RWPE2 (cell line): ENCODE results near the gene RPS8.
A peak's percentile ranks its signal among the peaks of the same experiment; 100 is the strongest.

Source experiments
- ATAC-seq: fragments of 200-7000 bp; cut with Tn5 transposase; 3 replicates; pipeline ENCODE4 v1.9.1; 2021; ENCODE audit warnings: low read depth
- DNase-seq: peaks from one replicate; pipeline ENCODE4 v3.0.0-alpha.2; 2020; ENCODE audit warnings: low spot score
- H3K27ac ChIP-seq: fragments of 450-650 bp; 2 replicates; pipeline ENCODE4 v1.5.1; 2017; ENCODE audit warnings: mild to moderate bottlenecking; ENCODE audit not compliant: poor library complexity, severe bottlenecking
- H3K27me3 ChIP-seq: fragments of 250-450 bp; sonication (Bioruptor Pico); 2 replicates; pipeline ENCODE4 v1.5.1; 2021; ENCODE audit warnings: mild to moderate bottlenecking, moderate library complexity; ENCODE audit not compliant: insufficient read depth, poor library complexity, severe bottlenecking
- H3K36me3 ChIP-seq: fragments of 250-450 bp; sonication (Bioruptor Pico); 2 replicates; pipeline ENCODE4 v1.5.1; 2020; ENCODE audit warnings: low read depth, mild to moderate bottlenecking, moderate library complexity
- H3K4me1 ChIP-seq: fragments of 250-450 bp; sonication (Bioruptor Pico); 2 replicates; pipeline ENCODE4 v1.5.1; 2021; ENCODE audit warnings: mild to moderate bottlenecking, moderate library complexity; ENCODE audit not compliant: insufficient read depth, poor library complexity, severe bottlenecking
- H3K4me3 ChIP-seq: fragments of 250-450 bp; sonication (Bioruptor Pico); 2 replicates; pipeline ENCODE4 v1.5.1; 2021; ENCODE audit warnings: mild to moderate bottlenecking, moderate library complexity; ENCODE audit not compliant: severe bottlenecking
- H3K9me3 ChIP-seq: fragments of 250-450 bp; sonication (Bioruptor Pico); 2 replicates; pipeline ENCODE4 v1.5.1; 2021; ENCODE audit warnings: mild to moderate bottlenecking, moderate library complexity; ENCODE audit not compliant: severe bottlenecking
- TF ChIP-seq, protein P1 (sequence below): fragments of 450-650 bp; IDR thresholded peaks from one replicate; pipeline ENCODE4 v1.5.1; 2017; ENCODE audit warnings: mild to moderate bottlenecking, moderate library complexity; ENCODE audit not compliant: poor library complexity, severe bottlenecking

RPS8 gene

GRCh38 chr1:44775078-44775929 is at the start of gene RPS8:
Gene RPS8 (plus strand): TSS chr1:44775540. CDS start chr1:44775597, 57 bp downstream.
- no peaks in the 10 kb centered on the region for H3K27me3 ChIP-seq
- peak within 1 kb of the TSS; percentile 92 for H3K4me3 ChIP-seq
- peak; percentile 88 for DNase-seq
- TF ChIP-seq, protein P1, sequence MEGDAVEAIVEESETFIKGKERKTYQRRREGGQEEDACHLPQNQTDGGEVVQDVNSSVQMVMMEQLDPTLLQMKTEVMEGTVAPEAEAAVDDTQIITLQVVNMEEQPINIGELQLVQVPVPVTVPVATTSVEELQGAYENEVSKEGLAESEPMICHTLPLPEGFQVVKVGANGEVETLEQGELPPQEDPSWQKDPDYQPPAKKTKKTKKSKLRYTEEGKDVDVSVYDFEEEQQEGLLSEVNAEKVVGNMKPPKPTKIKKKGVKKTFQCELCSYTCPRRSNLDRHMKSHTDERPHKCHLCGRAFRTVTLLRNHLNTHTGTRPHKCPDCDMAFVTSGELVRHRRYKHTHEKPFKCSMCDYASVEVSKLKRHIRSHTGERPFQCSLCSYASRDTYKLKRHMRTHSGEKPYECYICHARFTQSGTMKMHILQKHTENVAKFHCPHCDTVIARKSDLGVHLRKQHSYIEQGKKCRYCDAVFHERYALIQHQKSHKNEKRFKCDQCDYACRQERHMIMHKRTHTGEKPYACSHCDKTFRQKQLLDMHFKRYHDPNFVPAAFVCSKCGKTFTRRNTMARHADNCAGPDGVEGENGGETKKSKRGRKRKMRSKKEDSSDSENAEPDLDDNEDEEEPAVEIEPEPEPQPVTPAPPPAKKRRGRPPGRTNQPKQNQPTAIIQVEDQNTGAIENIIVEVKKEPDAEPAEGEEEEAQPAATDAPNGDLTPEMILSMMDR, result no peak
- H3K27ac ChIP-seq, result peak within 1 kb of the TSS; percentile 87
- peak; percentile 62 for ATAC-seq
- H3K36me3 ChIP-seq, result peaks cover 49% of the 10 kb centered on the region
- H3K9me3 ChIP-seq, result no peaks in the 10 kb centered on the region
- H3K4me1 ChIP-seq, result peaks cover 7% of the 10 kb centered on the region

DNA sequence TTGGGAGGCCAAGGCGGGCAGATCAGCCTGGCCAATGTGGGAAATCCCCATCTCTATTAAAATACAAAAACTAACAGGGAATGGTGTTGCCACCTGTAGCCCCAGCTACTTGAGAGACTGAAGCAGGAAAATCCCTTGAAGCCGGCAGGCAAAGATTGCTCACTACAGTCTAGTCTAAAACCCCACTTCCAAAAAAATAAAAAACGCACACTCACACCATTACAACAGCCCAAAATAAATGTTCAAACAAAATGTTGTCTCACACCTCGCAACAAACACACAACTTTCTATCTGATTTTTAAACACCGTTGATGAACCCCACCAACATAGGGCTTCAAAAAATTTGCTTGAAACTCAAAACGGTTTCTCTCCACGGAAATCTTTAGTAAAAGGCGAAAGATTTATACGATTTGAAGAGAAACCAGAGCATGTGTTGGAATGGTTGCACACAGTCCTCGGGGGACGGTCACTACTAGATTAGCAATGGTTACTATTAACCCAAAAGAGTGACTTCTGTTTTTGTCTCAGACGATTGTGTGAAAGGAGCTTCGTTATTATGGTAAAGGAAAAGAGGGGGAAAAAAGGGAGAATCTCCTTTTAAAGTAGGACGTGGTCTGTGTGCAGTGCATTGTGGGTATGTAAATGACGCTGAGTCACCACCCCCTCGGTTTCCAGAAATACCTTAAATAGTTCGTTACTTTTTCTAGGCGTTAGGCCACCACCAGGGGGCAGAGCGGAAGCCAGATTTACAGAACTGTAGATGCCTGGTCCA is 44.4 kb upstream of the RPS8 start, which contains the start of gene RNU5D-1:
Gene RNU5D-1 (minus strand): TSS at position 430 of the 772 bp plus-strand sequence.
- peak within 1 kb of the TSS; percentile 90 for H3K27ac ChIP-seq
- DNase-seq (peak; percentile 86), ATAC-seq (peak; percentile 88)
- H3K36me3 ChIP-seq, result no peaks in the 10 kb centered on the region
- peaks cover 17% of the 10 kb centered on the region for H3K4me1 ChIP-seq
- TF ChIP-seq, protein P1, result peak; percentile 97
- peak within 1 kb of the TSS; percentile 2 for H3K4me3 ChIP-seq
- H3K9me3 ChIP-seq, result no peaks in the 10 kb centered on the region
- no peaks in the 10 kb centered on the region for H3K27me3 ChIP-seq

GRCh38 chr1:44733365-44733764 is 42.0 kb upstream of the RPS8 start:
- no peak overlapping the region for H3K4me3 ChIP-seq
- no peak overlapping the region for H3K27ac ChIP-seq
- no peaks in the 10 kb centered on the region for H3K9me3 ChIP-seq
- no peak for ATAC-seq
- no peaks in the 10 kb centered on the region for H3K36me3 ChIP-seq
- no peak for DNase-seq
- H3K4me1 ChIP-seq, result peaks cover 17% of the 10 kb centered on the region
- TF ChIP-seq, protein P1, result no peak
- no peaks in the 10 kb centered on the region for H3K27me3 ChIP-seq

DNA sequence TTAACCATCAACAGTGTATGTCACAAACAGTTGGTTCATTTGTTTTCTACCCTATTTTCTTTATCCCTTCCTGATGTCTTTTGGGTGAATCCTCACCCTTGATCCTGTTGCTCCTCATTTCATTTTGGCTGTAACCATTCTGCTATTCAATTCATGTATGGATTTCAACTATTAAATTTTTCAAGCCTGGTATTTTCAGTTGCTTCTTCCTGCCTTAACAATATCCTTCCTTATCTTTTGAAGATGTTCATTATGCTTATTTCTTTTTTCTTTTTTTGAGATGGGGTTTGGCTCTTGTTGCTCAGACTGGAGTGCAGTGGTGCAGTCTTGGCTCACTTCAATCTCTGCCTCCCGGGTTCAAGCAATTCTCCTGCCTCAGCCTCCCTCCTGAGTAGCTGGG is 41.6 kb upstream of the RPS8 start:
- ATAC-seq, result no peak
- DNase-seq, result no peak
- Histone ChIP-seq H3K4me3 (no peak overlapping the region), H3K36me3 (no peaks in the 10 kb centered on the region), H3K27me3 (no peaks in the 10 kb centered on the region), H3K9me3 (no peaks in the 10 kb centered on the region), H3K27ac (no peak overlapping the region), H3K4me1 (peaks cover 17% of the 10 kb centered on the region)
- TF ChIP-seq, protein P1, result no peak
